CMK (cell line): ENCODE results near the gene ARHGAP4.

Experiments used
- DNase-seq: peaks from one replicate; pipeline ENCODE4 v3.0.0-alpha.2; 2010; ENCODE audit warnings: low read depth

The ARHGAP4 gene

DNA sequence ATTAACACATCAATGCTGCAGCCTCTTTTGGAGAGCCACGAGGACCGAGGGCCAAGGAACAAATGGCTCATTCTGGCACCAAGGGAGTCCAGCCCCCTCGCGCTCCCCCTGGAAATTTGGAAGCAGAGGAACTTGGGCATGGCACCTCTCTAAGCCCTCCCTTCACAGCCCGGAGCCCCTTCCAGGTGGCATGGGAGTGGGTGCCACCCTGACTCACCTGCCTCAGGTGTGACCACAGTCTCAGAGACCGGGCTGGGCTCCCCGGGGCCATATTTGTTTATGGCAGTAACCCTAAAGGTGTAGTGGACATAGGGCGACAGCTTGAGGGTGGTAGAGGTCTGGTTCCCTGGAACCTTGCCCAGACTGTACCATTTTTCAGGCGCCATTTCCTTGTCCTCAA lies 58.9 kb downstream of the ARHGAP4 start:
- DNase-seq, result no peak

DNA sequence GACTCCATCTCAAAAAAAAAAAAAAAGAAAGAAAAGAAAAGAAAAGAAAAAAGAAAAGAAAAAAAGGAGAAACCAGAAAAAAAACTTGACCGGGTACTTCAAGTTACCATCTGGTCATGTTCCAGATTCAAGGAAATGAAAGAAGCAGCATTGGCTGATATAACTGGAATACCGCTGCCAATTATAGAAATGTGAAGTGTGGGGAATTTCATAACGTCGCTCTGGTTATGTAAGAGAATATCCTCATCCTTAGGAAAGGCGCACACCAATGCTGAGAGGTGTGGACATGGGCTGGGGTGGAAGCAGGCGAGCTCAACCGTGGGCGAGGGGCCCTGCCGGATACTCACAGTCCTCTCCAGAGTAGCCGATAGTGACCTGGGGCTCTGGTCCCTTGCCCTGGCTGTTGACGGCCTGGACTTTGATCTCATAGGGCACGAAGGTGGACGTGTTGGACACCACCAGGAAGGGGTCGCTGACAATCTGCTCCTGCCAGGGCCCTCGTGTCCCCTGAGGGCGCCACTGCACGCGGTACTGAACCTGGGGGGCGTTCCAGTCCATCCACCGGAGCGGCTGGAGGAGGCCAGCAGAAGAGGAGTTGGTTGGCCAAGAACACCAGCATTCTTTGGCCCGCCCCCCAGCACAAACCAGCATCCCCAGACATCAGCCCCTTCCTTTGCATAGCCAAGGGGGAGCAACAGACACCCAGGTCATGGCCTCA lies 59.6 kb downstream of the ARHGAP4 start:
- no peak for DNase-seq

DNA sequence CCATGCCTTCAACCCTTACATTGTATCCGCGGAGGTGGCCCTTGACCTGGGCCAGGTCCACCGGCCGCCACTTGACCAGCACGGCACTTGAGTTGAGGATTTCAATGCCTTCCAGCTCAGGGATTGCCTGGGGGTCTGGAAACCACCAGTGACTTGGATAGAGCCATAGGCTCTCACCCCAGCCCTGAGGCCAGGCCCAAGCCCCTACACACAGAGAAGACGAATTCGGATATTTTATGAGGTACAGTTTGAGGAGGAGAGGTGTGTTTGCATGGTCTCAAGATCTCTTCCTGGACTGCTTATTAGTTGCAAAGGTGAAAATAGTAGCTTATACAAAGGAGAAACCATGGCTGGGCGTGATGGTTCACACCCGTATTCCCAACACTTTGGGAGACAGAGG lies 60.4 kb downstream of the ARHGAP4 start:
- no peak for DNase-seq

DNA sequence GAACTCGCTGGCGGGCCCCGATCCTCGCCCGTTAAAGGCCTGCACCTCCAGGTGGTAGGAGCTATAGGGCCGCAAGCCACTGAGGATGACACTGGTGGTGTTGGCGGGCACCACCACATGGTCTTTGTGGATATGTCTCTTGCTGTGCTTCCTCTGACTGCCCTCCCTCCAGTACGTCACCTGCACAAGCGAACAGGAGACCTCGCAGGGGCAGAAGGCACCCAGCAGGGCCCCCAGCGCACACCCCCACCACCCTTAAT lies 60.8 kb downstream of the ARHGAP4 start:
- no peak for DNase-seq

DNA sequence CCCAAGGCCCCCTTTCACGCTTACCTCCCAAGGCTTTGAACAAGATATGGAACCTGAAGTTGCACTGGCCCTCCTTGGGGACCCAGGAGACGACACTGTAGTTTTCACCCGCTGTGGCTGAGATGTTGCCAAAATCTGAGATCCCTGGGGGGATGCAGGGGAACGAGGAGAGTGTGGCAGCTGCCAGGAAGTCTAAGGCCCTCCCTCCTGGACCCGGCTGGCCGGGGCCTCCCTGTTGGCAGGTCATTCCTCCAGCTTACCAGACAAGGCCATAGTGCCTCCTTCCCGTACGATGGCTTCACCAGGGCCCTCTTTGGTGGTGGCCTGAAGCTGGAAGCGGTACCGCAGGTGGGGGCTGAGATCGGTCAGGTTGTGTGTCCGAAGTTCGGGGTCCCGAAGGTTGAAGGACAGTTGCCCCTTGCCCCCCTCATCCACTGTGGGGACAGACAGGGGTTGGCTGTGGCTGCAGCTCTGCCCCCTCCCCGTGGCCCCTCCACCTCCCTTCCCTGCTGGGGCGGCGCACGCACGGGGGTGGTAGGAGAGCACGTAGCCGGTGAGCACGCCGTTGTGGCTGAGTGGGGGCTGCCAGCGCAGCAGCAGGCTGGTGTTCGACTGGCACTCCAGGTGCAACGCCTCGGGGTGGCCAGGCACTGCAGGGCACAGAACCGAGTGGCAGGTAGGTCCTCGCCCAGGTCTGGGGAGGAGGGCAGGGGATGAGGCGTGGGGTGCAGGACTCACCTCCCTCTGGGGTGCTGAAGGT lies 61.3 kb downstream of the ARHGAP4 start:
- DNase-seq, result no peak

DNA sequence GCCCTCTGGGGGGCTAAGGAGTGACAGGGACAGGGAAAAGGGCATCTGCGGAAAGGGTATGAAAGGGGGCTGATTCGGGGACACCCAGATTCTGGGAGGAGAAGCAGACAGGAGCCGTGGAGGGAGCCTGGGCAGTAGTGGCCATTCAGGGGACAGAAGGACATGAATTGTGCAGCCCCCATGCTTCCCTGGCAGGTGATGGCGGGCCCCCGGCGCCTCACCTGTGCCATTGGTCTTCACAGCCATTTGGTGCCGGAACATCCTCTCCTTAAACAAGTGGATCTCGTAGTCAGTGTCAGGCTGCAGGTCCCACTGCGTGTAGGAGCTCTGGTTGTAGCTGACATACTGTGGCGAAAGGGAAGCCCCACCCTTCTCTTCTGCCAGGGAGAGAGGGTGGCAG lies 62.0 kb downstream of the ARHGAP4 start:
- DNase-seq, result no peak

DNA sequence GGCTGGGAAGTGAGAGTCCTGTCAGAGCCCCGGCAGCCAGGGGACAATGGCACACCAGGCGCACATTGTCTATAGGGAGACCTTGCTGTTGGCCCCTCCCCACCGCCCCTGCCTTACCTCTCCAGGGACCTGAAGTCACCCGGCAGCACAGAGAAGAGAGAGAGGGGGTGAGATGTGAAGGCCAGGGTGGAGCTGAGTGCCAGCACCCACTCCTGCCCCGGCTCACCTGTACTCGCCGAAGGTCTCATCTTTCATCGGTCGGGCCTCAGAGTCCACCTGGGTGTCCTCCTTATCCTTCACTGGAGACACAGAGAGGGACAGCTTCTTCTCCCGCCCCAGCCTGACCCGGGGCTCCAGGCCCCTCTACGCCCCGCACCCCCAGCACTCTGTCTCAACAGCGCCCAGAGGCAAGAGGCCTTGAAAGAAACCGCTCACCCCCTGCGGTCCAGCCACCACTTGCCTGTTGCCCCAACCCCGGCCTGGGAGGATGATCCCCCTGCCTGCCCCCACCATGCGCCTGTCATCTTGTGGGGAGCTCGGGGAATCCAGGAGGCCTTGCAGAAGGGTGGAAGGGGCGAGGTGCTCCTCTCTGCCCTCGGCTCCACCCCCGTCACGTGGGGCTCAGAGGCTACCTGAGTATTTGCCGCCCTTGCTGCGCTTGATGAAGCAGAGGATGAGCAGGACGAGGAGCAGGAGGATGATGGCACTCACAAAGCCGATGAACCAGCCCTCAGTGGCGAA lies 62.6 kb downstream of the ARHGAP4 start:
- DNase-seq, result no peak

DNA sequence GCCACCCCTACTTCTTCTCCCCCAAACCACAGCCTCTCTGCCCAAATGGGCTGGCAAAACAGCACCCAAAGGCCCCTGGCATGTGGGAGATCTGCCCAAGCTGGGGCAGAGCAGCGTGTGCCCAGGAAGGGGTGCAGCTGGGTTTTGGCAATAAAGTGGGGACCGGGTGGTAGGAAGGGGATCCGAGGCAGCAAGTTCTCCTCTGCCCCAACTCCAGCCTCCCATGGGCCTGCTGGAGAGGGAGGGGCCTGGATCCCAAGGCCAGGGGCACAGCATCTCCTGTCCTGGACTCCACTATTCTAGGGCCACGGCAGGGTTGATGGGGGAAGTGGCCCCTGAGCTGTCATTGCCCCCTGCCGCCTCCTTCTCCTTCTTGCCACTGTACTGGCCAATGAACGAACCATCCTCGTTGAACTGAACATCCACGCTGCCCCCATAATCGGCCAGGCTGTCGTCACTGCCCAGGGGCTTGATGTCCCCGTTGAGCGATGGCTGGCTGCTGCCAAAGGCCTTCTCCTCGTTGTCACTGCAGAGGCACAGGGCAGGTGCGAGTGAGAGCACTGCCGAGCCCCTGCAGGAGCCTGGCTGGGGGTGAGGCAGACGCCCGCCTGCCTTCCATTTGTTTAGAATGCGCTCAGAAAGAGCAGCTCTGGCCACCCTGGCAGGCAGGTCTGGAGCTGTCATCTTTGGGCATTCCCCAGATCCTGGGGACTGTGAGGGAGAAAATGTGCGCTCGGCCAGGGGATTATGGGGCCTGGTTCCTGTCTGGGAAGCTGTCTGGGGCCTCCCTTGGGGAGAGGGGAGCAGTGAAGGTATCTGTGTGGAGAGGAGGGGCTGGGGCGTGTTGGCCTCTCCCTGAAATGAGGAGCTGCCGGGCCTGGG lies 63.5 kb downstream of the ARHGAP4 start:
- DNase-seq, result no peak

DNA sequence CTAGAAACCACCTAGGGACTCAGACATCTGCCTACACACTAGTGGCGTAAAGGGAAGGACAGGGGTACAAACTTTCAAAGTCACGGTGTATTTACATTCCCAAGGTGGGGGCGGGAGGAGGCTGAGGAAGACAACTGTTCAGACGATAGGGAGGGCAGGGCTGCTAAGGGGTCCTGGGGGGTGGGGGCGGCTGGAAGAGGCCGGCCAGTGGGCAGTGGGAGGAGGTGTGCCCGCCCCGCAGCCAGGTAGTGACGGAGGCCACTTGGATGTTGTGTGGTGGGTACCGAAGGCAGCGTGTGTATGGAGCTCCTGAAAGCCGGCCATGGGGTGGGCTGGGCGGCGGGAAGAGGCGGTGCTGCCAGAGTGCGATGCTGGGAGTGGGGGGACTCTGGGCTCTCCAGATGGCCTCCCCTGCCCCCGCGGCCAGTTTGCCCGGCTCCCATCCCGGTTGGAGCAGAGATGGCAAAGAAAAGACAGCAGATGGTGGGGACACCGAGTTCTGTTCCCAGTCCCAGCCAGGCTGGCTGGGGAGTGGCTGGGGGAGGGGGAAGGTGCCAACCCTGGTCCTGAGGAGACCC lies 64.2 kb downstream of the ARHGAP4 start:
- no peak for DNase-seq

DNA sequence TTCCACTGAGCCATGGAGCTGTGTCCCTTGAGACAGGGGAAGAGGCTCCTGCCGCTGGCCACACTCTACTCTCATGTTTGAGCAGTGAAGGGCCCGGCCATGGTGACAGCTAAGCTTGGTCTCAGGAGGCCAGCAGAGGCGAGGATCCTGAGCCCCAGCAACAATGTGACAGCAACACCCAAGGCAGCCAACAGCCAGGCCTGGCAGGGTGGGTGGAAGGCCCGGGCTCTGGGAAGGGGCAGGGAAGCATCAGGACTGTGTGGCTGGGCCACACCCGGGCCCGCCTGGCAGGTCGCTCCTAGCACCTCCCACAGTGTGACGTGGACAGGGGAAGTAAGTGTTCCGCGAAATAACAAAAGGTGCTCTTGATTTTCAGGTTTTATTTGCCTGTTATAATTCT lies 64.9 kb downstream of the ARHGAP4 start:
- no peak for DNase-seq
